GM19467 (cell line): Measurements from ENCODE around the gene SHISA9.
"Not testable (repeated sequence)": the region's sequence is repeated elsewhere in the genome, so short reads cannot be mapped to it uniquely, and the experiment has no call there.

ENCODE experiments used
- ATAC-seq: cut with Tn5 transposase; IDR thresholded peaks from one replicate; pipeline ENCODE4 v1.9.1; 2021; ENCODE audit warnings: mild to moderate bottlenecking, moderate library complexity; ENCODE audit not compliant: unreplicated experiment

Gene SHISA9

DNA sequence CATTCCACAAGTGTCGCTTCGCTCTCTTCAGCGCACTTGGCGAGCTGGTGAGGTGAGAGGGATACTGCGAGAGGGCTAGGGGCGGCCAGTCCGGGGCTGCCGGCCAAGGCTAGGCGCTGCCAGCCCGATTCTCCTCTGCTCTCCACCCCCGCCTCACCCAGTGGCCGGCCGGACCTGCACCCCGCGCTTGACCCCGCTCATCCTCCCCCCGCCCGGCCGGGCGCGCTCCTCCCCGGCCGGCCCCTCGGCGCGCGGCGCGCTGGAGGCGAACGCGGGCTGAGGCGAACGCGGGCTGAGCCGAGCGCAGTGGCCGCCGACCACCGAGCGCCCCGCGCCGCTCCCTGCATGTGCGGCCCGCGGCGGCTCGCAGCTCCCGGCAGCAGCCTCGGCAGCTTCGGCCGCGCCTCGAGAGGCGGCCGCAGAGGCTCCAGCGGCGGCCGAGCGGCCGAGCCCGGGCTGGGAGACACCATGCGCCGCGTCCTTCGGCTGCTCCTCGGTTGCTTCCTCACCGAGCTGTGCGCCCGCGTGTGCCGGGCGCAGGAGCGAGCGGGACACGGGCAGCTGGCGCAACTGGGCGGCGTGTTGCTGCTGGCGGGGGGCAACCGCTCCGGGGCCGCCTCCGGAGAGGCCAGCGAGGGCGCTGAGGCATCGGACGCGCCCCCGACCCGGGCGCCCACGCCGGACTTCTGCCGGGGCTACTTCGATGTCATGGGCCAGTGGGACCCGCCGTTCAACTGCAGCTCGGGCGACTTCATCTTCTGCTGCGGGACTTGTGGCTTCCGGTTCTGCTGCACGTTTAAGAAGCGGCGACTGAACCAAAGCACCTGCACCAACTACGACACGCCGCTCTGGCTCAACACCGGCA is at the start of gene SHISA9:
Gene SHISA9, plus strand, starts transcription at position 2 of the 865 bp plus-strand sequence.
- ATAC-seq: no peak

DNA sequence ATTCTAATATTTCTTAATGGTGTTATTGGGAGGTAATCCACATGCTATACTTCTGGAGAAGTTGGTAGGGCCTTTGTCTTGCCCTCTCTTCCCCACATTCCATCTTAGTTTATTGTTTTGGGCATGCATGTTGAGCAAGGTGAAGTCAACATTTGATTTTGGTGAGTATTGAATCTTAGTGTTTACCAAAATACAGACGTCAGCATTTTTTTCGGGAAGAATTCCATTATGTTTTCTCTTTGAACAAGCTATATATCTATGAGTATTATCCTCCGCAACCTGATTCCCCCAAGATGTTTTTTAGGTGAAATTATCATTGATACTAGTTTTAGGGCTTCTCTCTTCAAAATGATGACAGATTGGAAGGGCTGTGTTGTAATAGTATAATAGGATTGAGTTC is 47.4 kb upstream of the SHISA9 start:
- no peak for ATAC-seq

DNA sequence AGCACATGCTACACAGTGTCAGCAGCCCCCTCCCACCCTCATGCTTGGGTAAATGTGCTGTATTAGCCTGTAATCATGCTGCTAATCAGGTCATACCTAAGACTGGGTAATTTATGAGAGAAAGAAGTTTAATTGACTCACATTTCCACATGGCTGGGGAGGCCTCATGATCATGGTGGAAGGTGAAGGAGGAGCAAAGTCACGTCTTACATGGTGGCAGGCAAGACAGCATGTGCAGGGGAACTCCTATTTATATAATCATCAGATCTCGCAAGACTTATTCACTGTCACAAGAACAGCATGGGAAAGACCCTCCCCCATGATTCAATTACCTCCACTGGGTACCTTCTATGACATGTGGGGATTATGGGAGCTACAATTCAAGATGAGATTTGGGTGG is 44.0 kb upstream of the SHISA9 start:
- ATAC-seq: not testable (repeated sequence)

DNA sequence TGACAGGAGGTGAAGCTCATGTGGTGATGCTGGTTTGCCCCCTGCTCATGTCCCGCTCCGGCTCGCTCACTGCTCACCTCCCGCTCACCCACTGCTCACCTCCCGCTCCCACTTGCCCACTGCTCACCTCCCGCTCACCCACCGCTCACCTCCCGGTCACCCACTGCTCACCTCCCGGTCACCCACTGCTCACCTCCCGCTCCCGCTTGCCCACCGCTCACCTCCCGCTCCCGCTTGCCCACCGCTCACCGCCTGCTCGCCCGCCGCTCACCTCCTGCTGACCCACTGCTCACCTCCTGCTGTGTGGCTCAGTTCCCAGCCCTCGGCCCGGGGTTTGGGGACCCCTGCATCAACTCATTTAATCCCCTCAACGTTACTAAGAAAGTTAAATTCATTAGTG is 39.1 kb upstream of the SHISA9 start:
- ATAC-seq: no peak

DNA sequence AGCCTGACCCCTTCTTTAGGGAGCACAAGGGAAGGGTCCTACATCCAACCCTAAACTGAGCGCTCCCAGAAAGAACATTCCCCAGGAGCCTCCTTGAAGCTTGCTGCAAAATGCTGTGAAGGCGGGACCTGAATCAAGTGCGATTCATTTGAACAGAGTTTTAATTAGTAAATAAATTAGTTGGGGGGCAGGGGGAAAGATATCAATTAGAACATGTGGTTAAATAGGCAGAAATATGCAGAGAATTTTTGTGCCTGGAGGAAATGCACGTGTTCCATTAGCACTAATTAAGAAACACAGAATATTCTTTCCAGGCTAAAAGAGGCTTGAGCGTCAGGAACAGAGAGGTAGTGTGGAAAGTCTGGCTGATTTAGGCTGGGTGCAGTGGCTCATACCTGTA is 38.5 kb upstream of the SHISA9 start:
- no peak for ATAC-seq

- ATAC-seq: no peak
Measured at GRCh38 chr16:12866981-12867551, 34.3 kb upstream of the SHISA9 start.

GRCh38 chr16:12868169-12868568 is 33.2 kb upstream of the SHISA9 start:
- no peak for ATAC-seq

DNA sequence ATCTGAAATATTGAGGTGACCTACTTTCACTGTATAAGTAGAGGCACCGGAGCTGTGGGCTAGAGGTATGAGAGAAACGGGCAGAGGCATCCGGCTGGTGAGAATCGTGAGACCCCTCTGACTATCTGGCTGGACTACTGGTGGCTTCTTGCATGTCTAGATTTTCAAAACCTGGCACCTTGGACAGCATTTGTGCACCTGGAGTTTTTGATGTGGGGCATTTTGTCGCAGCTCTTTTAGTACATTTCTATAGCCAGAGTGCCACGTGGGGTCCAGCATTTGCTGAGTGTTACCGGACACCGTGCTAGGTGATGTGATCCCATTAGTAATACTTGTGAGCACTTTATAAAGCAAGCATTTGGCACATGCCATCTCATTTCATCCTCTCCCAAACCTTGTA is 32.6 kb upstream of the SHISA9 start:
- ATAC-seq: no peak

GRCh38 chr16:12869698-12870427 is 31.5 kb upstream of the SHISA9 start:
- ATAC-seq: no peak

GRCh38 chr16:12871784-12872183 is 29.6 kb upstream of the SHISA9 start:
- no peak for ATAC-seq

- ATAC-seq: no peak
Measured at GRCh38 chr16:12874186-12874585, 27.2 kb upstream of the SHISA9 start.

GRCh38 chr16:12876778-12877177 is 24.6 kb upstream of the SHISA9 start:
- no peak for ATAC-seq

GRCh38 chr16:12878973-12879372 is 22.4 kb upstream of the SHISA9 start:
- no peak for ATAC-seq

- no peak for ATAC-seq
Measured at GRCh38 chr16:12879812-12880211, 21.6 kb upstream of the SHISA9 start.

DNA sequence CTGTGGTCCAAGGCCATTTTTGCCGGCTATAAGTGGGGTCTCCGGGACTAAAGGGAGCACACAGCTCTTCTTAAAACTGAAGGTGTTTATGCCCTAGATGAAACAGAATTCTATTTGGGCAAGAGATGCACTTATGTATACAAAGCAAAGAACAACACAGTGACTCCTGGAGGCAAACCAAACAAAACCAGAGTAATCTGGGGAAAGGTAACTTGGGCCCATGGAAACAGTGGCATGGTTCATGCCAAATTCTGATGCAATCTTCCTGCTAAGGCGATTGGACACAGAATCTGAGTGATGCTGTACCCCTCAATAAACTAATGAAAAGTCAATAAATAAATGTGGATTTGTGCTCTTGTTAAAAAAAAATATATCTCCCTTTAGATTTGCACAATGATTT is 20.2 kb upstream of the SHISA9 start:
- ATAC-seq: no peak

DNA sequence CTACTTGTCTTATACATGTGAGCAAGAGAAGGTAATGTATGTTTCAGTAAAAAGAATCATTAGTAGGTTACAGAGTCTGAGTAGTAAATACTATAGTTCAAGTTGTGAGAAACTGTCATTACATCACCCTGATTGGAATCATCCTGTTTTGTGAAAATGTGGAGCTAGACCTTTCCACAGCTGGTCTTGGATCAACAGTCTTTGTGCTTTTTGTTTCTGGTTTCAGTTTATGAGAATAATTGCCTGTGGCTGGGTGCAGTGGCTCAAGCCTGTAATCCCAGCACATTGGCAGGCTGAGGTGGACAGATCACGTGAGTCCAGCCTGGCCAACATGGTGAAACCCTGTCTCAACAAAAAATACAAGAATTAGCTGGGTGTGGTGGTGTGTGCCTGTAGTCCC is 19.7 kb upstream of the SHISA9 start:
- ATAC-seq: no peak

GRCh38 chr16:12885742-12886141 is 15.7 kb upstream of the SHISA9 start:
- ATAC-seq: no peak

GRCh38 chr16:12891836-12892235 is 9.6 kb upstream of the SHISA9 start:
- no peak for ATAC-seq

GRCh38 chr16:12893050-12893750 is 8.2 kb upstream of the SHISA9 start:
- no peak for ATAC-seq

GRCh38 chr16:12896562-12896961 is 4.8 kb upstream of the SHISA9 start:
- no peak for ATAC-seq

DNA sequence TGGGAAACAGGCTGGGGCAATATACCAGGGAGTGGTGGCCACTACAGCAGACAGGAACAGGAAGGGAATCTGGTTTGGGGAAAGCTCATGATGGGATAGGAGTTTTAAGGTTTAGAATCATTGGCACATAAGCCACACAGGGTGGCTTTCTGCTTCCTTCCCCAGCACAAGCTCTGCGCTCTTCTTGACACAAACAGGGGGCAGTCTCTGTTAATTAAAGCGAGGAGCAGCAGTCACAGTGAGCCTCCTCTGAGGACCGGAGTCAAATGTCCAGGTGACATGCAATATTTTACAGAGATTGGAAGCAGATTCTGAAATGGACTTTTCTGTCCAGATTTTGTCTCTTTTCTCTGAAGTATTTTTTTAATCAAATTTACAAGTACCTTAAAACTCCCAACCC is 2.8 kb upstream of the SHISA9 start:
- no peak for ATAC-seq
